Skin epidermis (tissue), 12 donors: ENCODE data around the gene RNF227.

ENCODE experiments used
- H3K27ac ChIP-seq, 21 experiments: fragments of 200-600 bp; sonication (generic) in 11 of 21; one replicate each; pipeline ENCODE4 v1.5.0; 2020; ENCODE audit warnings: mild to moderate bottlenecking in 3 of 21, inconsistent platforms in 2 of 21, moderate library complexity in 2 of 21
- H3K4me3 ChIP-seq, 7 experiments: fragments of 200-600 bp; sonication (generic) in 2 of 7; one replicate each; pipeline ENCODE4 v1.5.0; 2020; ENCODE audit warnings: inconsistent platforms in 2 of 7, mild to moderate bottlenecking in 2 of 7, moderate library complexity in 1 of 7

Gene RNF227

DNA sequence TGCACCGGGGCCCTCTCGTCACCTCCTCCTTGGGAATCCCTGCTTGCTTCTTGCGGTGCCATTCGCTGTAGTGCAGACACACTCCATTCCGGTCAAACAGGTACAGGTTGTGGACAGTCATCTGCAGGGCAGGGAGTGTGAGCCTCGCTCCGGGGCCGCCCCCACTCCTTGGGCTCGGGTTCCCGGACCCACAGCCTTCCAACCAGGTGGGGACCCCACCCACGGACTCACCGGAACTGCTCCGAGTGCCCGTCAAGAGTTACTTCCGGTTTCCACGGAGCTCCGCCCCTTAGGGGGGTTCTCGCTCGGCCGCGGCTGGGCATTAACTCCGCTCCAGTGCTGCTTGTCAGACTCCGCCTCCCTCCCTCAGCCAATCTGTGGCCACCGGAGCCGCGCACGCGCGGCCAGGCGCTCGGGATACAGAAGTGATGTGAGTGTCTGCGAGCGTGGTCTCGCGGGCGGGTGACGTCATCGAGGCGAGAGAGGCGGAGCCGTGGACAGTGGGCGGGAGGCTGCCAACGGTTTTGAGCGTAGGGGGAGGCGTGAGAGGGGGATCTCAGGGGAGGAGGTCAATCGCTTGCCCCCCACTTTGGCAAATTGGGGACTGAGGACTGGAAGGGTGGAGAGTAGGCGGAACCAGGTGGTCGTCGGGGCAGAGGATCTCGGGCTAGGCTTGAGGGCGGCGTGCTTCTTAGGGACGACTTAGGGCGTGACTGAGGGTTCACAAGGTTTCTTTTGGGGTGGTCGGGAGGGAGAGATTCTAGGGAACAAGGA, 15.8 kb upstream of the RNF227 start, which contains the start of the genes CNTROB and TRAPPC1:
TSS of gene CNTROB (plus strand) at position 498 of the 774 bp plus-strand sequence. CDS start 874 bp downstream, outside the sequence.
TSS of gene TRAPPC1 (minus strand) at position 238 of the 774 bp plus-strand sequence. CDS start at position 121, 117 bp downstream.
- Histone ChIP-seq H3K27ac (peak within 1 kb of the TSS; percentile 54 to 94 (median 87)), H3K4me3 (peak within 1 kb of the TSS; percentile 56 to 90 (median 69))

DNA sequence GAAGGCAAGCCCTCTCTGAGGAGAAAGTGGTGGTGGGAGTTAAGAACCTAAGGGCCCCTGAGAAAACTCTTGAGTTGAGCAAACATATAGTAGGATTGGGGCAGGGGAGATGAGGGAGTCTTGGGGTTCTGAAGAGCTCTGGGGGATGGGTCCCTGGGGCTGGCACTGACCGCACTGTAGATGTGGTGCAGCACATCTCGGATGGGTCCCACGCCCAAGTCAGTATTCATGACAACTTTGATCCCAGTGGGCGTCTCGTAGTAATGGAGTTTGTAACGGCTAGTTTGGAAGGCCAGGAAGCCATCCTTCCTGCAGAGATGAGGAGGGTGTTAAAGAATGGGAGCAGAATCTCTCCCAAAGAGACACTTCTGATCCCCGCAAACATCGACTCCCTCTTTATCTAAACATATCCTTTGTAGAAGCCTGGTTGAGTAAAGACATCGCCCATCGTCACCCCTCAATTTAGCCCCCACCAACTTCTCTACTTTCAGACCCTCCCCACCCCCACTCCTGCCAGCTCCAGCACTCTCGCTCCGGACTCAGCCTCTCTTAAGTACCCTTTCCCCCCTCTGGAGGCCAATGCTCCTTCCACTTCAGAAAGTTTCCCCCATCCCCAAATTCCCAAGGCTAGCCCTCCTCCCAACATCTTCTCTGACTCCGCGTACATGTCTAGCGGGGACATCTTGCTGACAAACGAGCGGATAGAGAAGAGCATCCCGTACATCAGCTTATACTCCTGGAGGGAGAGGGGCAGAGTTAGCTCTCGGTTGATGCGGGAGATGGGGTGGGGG, 14.9 kb upstream of the RNF227 start:
- Histone ChIP-seq H3K27ac (peak overlapping the region; percentile 54 to 94 (median 86)), H3K4me3 (peak overlapping the region; percentile 56 to 90 (median 69))

DNA sequence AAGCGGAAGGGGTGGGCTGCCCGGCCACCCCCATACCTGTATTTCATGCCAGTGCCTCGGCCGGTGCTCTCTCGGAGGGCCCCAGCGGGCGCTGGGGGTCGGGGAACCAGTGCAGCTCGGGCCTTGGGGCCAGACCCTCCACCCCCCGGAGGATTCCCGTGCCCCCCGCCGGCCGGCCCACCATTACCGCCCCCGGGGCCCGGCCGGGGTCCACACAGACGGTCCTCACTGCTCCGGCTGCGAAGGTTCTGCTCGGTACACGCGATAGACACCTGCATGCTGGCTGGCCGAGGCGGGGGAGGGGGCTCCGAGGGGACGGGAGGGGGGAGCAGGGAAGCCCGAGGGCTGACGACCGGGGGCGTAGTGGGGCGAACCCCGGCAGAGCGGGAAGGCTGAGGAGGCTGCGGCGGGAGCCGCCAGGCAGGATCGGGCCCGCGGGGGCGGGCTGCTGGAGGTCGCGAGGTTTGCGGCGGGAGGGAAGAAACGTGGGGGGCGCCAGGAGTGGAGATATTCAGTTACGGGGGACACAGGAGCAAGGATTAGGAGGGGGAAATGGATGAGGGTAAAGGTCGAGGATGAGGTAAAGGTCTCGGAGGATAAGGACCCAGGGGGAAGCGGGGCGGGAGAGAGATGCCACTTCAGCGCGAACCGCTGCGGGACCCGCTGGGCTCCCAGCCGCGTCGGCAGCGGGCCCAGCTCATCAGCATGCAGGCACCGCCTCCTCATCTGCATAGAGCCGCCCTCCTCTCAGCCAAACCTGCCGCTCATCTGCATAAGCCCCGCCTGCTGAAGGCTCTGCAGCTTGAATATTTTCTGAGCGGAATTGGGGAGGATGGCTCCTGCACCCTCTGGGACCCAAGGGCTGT, 13.3 kb upstream of the RNF227 start, which contains the start of gene KCNAB3:
TSS of gene KCNAB3 (minus strand) at position 699 of the 866 bp plus-strand sequence. CDS start at position 278, 421 bp downstream.
- peak within 1 kb of the TSS in 2 of 21 experiments; percentile 2 to 53 for H3K27ac ChIP-seq

DNA sequence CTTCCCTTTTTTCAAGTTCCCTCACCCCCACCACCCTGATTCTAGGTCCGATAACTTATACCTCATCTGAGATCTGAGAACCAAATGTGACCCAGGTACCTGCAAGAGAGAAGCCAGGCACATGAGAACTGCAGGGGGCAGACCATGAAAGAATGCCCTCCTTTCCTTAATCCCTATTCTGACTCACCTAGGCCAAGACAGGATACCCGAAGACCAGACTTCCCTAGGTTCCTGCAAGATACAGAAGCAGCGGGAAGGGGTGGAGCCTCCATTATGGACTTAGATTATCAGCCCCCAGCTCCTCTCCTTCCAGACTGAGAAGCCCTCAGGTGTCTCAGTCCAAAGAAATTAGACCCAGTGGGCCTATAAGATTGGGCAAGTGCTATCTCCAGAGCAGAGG, 11.5 kb upstream of the RNF227 start:
- Histone ChIP-seq H3K4me3 (no peak overlapping the region), H3K27ac (no peak overlapping the region)

More for the DNA sequence above, 13.3 kb upstream of the RNF227 start, which contains the start of gene KCNAB3:
- H3K4me3 ChIP-seq, result peak within 1 kb of the TSS in 5 of 7 experiments; percentile 9 to 31 (median 24)

DNA sequence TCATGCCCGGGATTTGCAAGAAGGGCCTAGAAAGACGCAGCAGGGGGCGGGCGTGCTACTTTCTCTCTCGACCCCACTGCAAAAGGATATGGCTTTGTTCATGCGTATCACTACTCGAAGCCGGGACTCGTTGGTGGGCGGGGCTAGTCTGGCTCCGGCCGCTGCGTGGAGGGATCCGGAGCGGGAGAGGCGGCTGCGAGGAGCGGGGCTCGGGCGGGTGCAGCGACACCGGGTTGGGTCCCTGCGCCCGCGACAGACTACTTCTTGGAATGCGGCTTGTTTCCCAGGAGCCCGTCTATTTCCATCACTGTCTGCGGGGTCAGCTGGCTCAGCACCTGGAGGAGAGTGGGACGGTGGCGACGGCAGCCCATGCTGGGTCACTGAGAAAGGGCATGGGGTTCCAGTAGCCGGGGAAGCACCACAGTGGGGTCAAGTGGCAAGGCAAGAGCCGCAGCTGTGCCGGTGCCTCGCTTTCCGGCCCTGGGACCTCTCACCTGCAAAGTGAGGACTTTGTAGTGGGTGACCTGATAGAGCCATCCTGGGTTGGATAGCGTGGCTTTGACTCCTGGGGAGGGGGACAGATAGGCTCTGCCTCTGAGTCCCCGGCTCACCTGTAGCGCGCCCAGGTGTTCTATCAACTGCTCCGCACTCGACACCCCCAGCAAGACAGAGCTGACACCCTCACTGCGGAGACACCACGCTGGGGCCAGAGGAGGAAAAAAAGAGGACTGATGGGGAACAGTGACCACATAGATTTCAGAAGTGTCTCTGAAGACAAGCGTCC, 6.9 kb upstream of the RNF227 start:
- Histone ChIP-seq H3K27ac (peak overlapping the region in 20 of 21 experiments; percentile 23 to 88 (median 75)), H3K4me3 (peak overlapping the region; percentile 25 to 49 (median 33))

DNA sequence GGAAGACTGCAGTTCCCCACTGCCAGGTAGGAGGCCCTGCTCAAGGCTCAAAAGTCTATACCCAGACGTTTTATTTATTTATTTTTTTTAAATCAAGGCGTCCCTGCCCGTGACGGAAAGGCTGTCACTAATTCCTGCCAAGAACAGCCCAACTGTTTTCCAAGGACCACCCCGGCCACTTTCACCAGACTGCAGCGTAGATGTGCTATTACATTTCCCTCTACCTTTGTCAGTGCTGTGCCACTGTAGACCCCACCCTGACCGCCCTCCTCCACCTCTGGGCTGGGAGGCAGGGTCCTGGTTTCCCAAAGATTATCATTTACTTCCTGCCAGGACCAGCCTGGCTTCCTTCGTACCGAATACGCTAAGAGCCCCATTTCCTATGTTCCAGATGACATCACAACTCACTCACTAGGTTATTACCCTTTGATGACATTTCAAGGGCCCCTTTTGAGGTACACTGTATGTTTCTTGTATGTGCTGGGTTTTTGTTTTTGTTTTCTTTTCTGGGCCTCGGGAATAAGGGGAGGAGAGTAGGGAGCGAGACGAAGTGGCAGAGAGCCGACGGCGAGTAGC, 6.3 kb upstream of the RNF227 start:
- peak overlapping the region; percentile 25 to 49 (median 33) for H3K4me3 ChIP-seq
- peak overlapping the region in 20 of 21 experiments; percentile 23 to 88 (median 75) for H3K27ac ChIP-seq

DNA sequence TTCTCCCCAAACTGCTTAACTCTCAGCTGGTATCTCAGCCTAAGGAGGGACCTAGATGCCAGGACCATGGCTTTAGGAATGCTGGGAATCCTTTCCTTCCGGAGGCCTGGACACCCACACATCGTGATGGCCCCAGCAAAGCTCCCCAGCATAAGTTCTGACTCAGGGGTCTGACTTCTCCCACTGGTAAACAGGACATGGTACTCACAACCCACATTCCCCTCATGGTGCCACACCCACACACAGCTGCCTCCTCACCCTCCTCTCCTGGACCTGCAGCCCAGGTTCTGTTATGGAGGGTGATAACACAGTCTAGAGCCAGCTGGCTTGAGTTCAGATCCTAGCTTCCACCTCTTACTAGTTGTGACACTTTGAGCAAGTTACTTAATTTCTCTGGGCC, 719 bp upstream of the RNF227 start:
- Histone ChIP-seq H3K27ac (peak overlapping the region in 20 of 21 experiments; percentile 78 to 99 (median 93)), H3K4me3 (peak overlapping the region in 2 of 7 experiments; percentile 64 to 70)

DNA sequence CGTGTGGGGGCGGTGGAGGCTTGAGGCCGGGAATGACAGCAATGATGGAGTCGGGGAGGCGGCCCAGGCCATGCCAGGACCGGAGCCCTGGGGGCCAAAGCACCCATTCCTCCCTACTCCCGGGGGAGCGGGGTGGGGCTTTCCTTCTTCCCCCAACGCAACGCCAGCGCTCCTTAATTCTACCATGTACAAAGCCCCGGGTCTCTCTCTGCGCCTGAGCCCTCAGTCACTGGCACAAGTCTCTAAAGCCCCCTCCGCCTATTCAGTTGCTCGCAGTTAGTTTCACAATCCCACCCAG, 245 bp upstream of the RNF227 start:
- Histone ChIP-seq H3K27ac (peak overlapping the region; percentile 54 to 99 (median 93)), H3K4me3 (peak overlapping the region; percentile 41 to 70 (median 61))

DNA sequence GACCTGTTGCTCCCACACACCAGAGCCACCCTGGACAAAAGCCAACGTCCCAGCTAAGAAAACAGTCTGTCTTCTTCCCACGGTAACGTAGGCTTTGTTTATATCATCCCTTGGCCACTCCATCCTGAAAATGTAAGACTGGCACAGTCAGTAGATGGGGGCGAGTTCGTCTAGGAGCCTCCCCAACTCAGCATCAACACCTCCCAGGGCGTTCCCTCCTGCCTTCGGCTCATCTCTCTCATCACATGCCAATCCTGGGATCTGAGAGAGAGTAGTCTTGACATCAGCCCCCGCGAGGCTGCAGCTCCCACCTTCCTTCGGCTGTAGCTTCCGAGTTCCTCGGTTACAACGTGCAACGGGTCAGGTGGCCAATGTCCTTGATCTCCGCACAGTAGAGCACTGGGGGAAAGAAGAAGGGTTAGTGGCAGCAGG, 894 bp downstream of the RNF227 start:
- H3K27ac ChIP-seq, result peak overlapping the region; percentile 16 to 99 (median 93)
- peak overlapping the region; percentile 41 to 70 (median 61) for H3K4me3 ChIP-seq

DNA sequence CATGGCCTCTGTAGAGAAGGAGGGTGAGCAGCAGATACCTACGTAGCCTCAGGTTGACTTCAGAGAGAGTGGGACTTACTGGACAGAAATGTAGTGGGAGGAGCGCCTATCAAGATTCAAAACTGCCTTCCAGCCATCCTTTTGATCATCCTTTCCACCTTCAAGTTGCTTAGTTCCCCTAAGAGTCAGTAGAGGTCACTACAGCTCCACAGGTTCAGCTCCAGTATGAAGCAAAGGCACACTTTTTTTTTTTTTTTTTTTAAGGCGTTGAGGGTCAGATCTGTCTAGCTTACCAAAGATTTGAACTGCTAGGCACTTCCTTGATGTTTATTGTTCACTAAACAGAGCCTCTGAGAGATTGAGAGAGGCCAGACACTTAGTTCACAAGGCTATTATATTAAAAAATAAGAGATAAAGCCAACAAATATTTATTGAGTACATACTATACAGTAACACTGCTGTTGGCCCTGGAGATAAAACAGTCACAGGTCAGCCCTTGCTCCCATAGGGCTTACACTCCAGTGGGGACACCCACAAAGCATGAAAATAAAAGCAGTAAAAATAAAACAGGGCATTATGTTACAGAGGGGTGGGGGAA, 3.1 kb downstream of the RNF227 start:
- peak overlapping the region in 3 of 21 experiments; percentile 6 to 54 (median 53) for H3K27ac ChIP-seq

DNA sequence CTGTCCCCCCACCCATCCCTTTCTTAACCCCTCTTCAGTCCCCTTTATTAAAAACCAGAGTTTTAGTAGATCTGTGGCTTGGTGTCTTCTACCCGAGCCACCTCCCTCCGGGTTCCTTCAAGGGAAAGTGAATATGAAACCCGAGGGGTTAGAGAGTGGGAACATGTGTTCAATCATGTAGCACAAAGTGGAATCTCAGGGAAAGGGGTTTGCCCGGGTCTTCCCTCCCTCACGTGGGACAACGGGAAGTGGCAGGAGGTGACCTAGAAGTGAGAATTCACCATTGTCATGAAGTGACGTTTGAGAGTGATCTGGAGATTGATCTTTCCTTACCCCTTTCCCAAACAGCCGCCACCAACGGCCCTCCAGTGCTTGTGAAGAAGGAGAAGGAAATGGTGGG, 5.0 kb downstream of the RNF227 start:
- H3K4me3 ChIP-seq, result no peak overlapping the region

More for the DNA sequence above, 3.1 kb downstream of the RNF227 start:
- no peak overlapping the region for H3K4me3 ChIP-seq

DNA sequence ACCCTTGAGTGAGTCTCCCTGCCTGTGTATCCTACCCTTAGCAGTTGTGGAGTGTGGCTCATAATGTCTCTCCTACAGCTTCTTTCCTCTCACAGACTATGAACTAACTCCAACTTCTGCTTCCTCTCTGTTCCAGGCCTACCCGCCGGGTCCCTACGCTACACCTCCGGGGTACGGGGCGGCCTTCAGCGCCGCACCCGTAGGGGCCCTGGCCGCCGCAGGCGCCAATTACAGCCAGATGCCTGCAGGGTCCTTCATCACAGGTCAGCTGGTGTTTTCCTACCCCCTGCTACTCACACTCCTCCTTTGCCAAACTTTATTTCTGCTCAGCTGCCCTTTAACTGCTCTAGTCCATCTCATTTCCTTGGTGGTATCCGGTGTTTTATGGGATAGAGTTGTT, 5.4 kb downstream of the RNF227 start:
- H3K4me3 ChIP-seq, result no peak overlapping the region

More for the DNA sequence above, 5.0 kb downstream of the RNF227 start:
- no peak overlapping the region for H3K27ac ChIP-seq

DNA sequence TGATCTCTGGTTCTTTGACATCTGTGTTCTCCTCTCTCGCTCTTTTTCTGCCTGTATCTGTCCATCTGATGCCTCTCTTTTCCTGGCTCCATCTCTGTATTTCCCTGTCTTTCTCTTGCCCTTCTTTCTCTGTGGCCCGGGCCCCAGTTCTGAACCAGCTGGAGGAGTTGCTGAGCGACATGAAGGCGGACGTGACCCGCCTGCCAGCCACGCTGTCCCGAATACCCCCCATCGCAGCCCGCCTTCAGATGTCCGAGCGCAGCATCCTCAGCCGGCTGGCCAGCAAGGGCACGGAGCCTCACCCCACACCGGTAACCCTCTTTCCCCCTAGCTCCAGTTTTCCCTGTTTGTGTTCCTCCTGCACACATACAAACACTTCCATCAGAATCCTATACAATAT, 5.8 kb downstream of the RNF227 start:
- no peak overlapping the region for H3K4me3 ChIP-seq

More for the DNA sequence above, 5.4 kb downstream of the RNF227 start:
- no peak overlapping the region for H3K27ac ChIP-seq

DNA sequence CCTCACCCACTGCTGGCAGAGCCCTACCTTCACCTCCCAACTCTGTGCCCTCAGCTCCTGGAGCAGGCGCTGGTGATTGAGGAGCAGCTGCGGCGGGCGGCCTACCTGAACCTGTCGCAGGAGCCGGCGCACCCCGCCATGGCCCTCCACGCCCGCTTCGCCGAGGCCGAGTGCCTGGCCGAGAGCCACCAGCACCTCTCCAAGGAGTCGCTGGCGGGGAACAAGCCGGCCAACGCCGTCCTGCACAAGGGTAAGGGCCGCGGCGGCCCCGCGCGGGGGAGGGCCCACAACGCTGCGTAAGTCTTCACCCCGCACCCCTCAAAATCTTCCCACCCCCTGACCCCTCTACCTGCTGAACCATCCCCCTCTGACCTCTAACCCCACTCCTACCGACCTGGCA, 7.0 kb downstream of the RNF227 start:
- Histone ChIP-seq H3K27ac (no peak overlapping the region), H3K4me3 (no peak overlapping the region)

More for the DNA sequence above, 5.8 kb downstream of the RNF227 start:
- H3K27ac ChIP-seq, result no peak overlapping the region

DNA sequence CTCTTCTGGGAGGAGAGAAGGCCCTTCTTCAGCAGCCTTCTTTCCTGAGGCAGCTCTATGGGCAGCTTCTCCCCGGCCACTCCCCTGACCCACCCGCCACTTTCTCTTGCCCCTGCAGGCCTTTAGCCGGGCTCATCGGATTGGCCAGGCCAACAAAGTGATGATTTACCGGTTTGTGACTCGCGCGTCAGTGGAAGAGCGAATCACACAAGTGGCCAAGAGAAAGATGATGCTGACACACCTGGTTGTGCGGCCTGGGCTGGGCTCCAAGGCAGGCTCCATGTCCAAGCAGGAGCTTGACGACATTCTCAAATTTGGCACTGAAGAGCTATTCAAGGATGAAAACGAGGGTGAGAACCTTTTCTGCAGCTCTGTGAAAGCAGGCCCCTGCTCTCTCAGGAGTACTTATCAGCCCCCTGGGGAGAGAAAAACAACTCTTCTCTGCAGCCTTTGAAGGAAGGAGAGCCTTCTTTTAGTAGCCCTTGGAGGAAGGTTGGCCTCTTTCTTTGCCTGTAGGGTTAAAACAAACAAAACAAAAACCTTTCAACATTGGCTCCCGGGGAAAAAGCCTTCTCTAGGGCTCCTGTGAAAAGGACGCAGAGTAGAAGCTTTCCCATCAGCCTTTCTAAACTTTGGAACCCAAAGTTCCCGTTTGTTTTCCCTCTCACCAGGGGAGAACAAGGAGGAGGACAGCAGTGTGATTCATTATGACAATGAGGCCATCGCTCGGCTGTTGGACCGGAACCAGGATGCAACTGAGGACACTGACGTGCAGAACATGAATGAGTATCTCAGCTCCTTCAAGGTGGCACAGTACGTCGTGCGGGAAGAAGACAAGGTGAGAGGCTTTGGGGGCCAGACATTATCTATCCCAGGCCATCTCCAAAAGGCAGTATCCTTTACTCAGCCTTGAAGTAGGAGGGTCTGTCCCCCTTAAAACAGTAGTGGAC, 12.7 kb downstream of the RNF227 start:
- no peak overlapping the region for H3K27ac ChIP-seq
- H3K4me3 ChIP-seq, result no peak overlapping the region

DNA sequence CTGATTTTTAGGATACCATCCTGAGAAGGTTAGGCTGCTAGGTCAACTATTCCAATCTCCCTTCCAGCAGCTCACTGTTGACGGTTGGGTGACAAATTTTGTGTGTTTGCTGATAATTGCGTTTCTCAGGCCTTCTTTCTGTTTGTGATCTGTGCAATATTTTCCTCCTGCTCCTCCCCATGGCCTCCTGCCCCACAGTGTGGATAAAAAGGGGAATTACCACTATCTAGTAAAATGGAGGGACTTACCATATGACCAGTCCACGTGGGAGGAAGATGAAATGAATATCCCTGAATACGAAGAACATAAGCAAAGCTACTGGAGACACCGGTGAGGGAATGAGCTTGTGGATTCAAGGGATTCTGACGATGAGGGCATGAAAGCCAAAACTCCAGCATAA, 18.3 kb downstream of the RNF227 start:
- Histone ChIP-seq H3K27ac (peak overlapping the region in 2 of 21 experiments; percentile 19 to 21), H3K4me3 (no peak overlapping the region)

DNA sequence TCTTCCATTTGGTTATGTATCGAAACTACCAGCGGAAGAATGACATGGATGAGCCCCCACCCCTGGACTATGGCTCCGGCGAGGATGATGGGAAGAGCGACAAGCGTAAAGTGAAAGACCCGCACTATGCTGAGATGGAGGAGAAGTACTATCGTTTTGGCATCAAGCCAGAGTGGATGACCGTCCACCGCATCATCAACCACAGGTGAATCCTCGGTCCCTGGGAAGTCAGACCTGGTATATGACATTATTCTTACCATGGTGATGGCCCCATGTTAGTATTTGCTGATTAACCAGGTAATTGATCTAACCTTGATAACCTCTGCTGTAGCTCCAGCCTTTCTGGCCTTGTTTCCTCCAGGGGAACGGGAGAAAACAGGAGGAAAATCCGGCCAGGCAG, 19.0 kb downstream of the RNF227 start:
- no peak overlapping the region for H3K4me3 ChIP-seq
- peak overlapping the region in 1 of 21 experiments; percentile 21 for H3K27ac ChIP-seq
